Measurements from ENCODE around the gene CIP2A. TPM values are rescaled to one million over a fixed set of nuclear protein-coding genes. Genes with fewer than 3 reads are reported as not detected.

CIP2A gene
- total and polyA plus RNA-seq, 2 of the 8 experiments (the other 6 are each of a cell fraction or from before 2014, with no cell fraction given) = 11.9 to 38.0 TPM

GRCh38 chr3:108511055-108511454 lies 78.2 kb downstream of the CIP2A start:
- 86% methylated on average over 4 of the region's 4 CpGs; no CpG with 5 or more reads in 1 of the 2 experiments for WGBS, 2 experiments (ENCODE audit: extremely low coverage in 1 of 2, insufficient coverage in 1 of 2, insufficient read length in 1 of 2, insufficient replicate concordance in 2 of 2, low coverage in 1 of 2, low lambda C conversion rate in 2 of 2, missing lambda C conversion rate in 1 of 2)
- no peaks in the 10 kb centered on the region for H3K9me3 ChIP-seq (ENCODE audit: insufficient read depth in 2 of 2, low read depth in 1 of 2, low read length in 1 of 2)
- H2BK20ac ChIP-seq (ENCODE audit: low read length) = no peak overlapping the region
- H4K20me1 ChIP-seq (replicated peaks in 1 of 2; ENCODE audit: control insufficient read depth in 1 of 2, insufficient read depth in 2 of 2, low read length in 2 of 2) = no peaks in the 10 kb centered on the region
- peaks cover 0 to 2% (median 0%) of the 10 kb centered on the region in 4 experiments; a peak in 1 of 7 replicates for H3K27me3 ChIP-seq (replicated peaks in 1 of 4; ENCODE audit: control insufficient read depth in 3 of 4, extremely low read depth in 1 of 4, insufficient read depth in 3 of 4, low read length in 3 of 4)
- H2BK120ac ChIP-seq (replicated peaks; ENCODE audit: low read depth, low read length) = no peak overlapping the region
- H2AK5ac ChIP-seq (ENCODE audit: low read depth, low read length) = no peak overlapping the region
- no peaks in the 10 kb centered on the region for H3K79me1 ChIP-seq (ENCODE audit: low read depth, low read length)
- no peak overlapping the region for H3K4ac ChIP-seq (replicated peaks; ENCODE audit: insufficient read length, low read depth, low read length)
- H3K27ac ChIP-seq (ENCODE audit: low read depth, low read length) = no peak overlapping the region
- no peak overlapping the region for H3K18ac ChIP-seq (ENCODE audit: extremely low read depth, low read length)
- H2BK5ac ChIP-seq (ENCODE audit: low read depth, low read length) = no peak overlapping the region
- ChIA-PET CTCF (ENCODE audit: partially characterized antibody) (interaction anchor here (0.6 to 3.5 kb wide), 3 partner anchors 15 to 34 kb away, joined by 3 to 15 read pairs (median 3); no protein-coding TSS in a partner anchor), POLR2A (ENCODE audit: partially characterized antibody) (interaction anchor here (2.0 kb wide), 1 partner anchor 11 kb away, joined by 4 read pairs; no protein-coding TSS in a partner anchor)
- no peak overlapping the region for H3K14ac ChIP-seq (ENCODE audit: insufficient read length)
- no peak overlapping the region for H3K4me2 ChIP-seq (ENCODE audit: insufficient read depth in 1 of 2, low read depth in 2 of 2, low read length in 2 of 2)
- H3K79me2 ChIP-seq (ENCODE audit: control insufficient read depth in 1 of 2, insufficient read depth in 2 of 2, low read length in 2 of 2) = no peaks in the 10 kb centered on the region
- no peak overlapping the region for H4K8ac ChIP-seq (ENCODE audit: extremely low read depth, insufficient read depth, low read length)
- H2BK15ac ChIP-seq (ENCODE audit: low read length) = no peak overlapping the region
- no peak overlapping the region for H3K4me3 ChIP-seq (ENCODE audit: extremely low read depth in 1 of 4, insufficient read depth in 2 of 4, low read depth in 3 of 4, low read length in 4 of 4)
- H3K4me1 ChIP-seq (replicated peaks in 1 of 4; ENCODE audit: control insufficient read depth in 3 of 4, insufficient read depth in 4 of 4, low read length in 3 of 4) = no peaks in the 10 kb centered on the region
- no peaks in the 10 kb centered on the region for H3K23me2 ChIP-seq (ENCODE audit: low read depth, low read length)
- no peak overlapping the region for H3K9ac ChIP-seq (replicated peaks in 1 of 4; ENCODE audit: extremely low read depth in 1 of 4, low read depth in 3 of 4, low read length in 3 of 4)
- H3K36me3 ChIP-seq (ENCODE audit: control insufficient read depth in 2 of 4, insufficient read depth in 4 of 4, low read length in 3 of 4) = no peaks in the 10 kb centered on the region
- H3K56ac ChIP-seq (replicated peaks; ENCODE audit: insufficient read length, low read depth, low read length) = no peak overlapping the region
- no peak overlapping the region for H3K23ac ChIP-seq (ENCODE audit: insufficient read length)
- no peak for DNase-seq (ENCODE audit: low read depth in 1 of 2, low spot score in 2 of 2)
- no peak for FAIRE-seq
- no peak for TF ChIP-seq SAP30 (IDR thresholded peaks at IDR 0.05; ENCODE audit: insufficient read depth, insufficient replicate concordance, low read length)
- TF ChIP-seq CREB1 (IDR thresholded peaks at IDR 0.05) = no peak
- TF ChIP-seq RXRA (IDR thresholded peaks at IDR 0.05; ENCODE audit: insufficient read depth, low read depth, low read length) = no peak
- no peak for TF ChIP-seq POLR2AphosphoS5 (IDR thresholded peaks at IDR 0.05; ENCODE audit: low read depth, low read length)
- no peak for TF ChIP-seq FOSL1 (IDR thresholded peaks at IDR 0.05; ENCODE audit: insufficient read depth, low read depth, low read length)
- TF ChIP-seq NRF1 (IDR thresholded peaks at IDR 0.05; ENCODE audit: low read depth, low read length) = no peak
- no peak for TF ChIP-seq EGR1 (IDR thresholded peaks at IDR 0.05; ENCODE audit: borderline replicate concordance, low read depth, low read length)
- no peak for TF ChIP-seq RBBP5 (IDR thresholded peaks at IDR 0.05; ENCODE audit: borderline replicate concordance, low read depth, low read length)
- no peak for TF ChIP-seq RFX5 (IDR thresholded peaks at IDR 0.05; ENCODE audit: borderline replicate concordance, low read depth, low read length)
- TF ChIP-seq TEAD4 (IDR thresholded peaks at IDR 0.05; ENCODE audit: low read depth, low read length) = no peak
- no peak for TF ChIP-seq POLR2A (IDR thresholded peaks at IDR 0.05; ENCODE audit: control extremely low read depth in 1 of 2, low read depth in 2 of 2, low read length in 2 of 2)
- TF ChIP-seq NANOG (IDR thresholded peaks at IDR 0.05; ENCODE audit: insufficient read depth, low read depth, low read length, poor library complexity, severe bottlenecking) = no peak
- no peak for TF ChIP-seq SRF (IDR thresholded peaks at IDR 0.05; ENCODE audit: low read depth, low read length)
- no peak overlapping the region for H4K5ac ChIP-seq (ENCODE audit: insufficient read length, low read depth, low read length)
- no peak overlapping the region for H2BK12ac ChIP-seq (ENCODE audit: low read depth, low read length)
- no peak overlapping the region for H4K91ac ChIP-seq (replicated peaks; ENCODE audit: insufficient read length, low read length)
- no peak overlapping the region for H2AFZ ChIP-seq (ENCODE audit: low read length)
